GM18907 (cell line): ENCODE data around the gene NFIA.

Experiments
- ATAC-seq: cut with Tn5 transposase; IDR thresholded peaks from one replicate; pipeline ENCODE4 v1.9.1; 2021; ENCODE audit warnings: mild to moderate bottlenecking, moderate library complexity; ENCODE audit not compliant: unreplicated experiment

The NFIA gene

GRCh38 chr1:61082311-61083012 lies at the start of gene NFIA:
Gene NFIA, plus strand, starts transcription at chr1:61082561.
- no peak for ATAC-seq

DNA sequence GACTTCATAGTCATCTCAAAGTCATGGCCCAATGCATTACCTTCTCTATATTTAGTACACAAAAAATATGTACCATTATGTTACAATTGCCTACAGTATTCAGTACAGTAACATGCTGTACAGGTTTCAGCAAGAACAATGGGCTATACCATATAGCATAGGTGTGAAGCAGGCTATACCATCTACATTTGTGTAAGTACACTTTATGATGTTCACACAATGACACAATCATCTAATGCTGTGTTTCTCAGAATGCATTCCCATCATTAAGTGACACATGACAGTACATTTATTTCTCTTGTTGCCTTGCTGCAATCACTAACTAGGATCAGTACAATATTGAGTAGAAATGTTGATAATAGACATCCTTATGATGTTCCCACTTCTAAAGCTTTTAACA lies 46.5 kb upstream of the NFIA start:
- no peak for ATAC-seq

DNA sequence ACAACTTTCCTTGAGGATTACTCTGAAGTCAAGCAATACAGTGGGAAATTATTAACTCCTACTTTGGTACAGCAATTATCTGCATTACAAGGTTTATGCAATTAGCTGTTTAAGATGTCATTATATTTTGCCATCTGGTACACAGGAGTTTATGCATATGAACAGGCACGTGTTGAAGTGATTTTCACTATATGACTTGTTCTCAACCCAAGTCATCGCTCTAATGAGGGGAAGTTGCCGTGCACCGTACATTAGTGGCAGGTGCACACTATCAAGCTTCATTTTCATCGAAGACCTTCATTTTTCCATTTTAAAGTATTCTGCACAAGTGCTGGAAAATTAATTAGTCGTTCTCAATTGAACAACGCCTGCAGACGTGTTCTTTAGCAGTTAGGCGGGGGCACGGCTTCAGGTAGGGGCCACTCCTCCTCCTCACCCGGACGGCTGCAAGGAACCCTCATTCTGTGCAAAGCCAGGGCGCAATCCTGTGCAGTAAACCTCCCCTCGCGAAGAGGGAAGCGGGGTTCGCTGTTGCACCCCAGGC lies 39.8 kb upstream of the NFIA start:
- ATAC-seq, result no peak

GRCh38 chr1:61043010-61043820 lies 39.1 kb upstream of the NFIA start:
- peak; percentile 81 for ATAC-seq

GRCh38 chr1:61046434-61046833 lies 35.9 kb upstream of the NFIA start:
- ATAC-seq, result no peak

DNA sequence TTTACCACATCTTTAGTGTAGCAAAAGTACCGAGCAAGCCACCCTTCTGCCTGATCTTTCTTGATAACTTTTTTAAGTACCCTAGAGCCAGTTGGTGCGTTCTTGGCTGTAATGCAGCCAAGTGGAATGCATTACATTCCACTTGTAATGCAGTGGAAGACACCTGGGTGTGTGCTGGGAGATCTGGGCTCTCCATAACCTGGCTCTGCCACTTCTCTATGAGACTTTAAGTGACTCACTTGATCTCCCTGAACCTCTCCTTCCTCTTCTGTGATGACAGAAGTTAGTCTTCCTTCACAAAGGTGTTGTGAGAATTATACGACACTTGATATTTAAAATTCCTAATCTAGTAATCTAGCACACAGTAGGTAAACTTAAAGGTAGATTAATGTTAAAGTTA lies 35.3 kb upstream of the NFIA start:
- ATAC-seq, result no peak

DNA sequence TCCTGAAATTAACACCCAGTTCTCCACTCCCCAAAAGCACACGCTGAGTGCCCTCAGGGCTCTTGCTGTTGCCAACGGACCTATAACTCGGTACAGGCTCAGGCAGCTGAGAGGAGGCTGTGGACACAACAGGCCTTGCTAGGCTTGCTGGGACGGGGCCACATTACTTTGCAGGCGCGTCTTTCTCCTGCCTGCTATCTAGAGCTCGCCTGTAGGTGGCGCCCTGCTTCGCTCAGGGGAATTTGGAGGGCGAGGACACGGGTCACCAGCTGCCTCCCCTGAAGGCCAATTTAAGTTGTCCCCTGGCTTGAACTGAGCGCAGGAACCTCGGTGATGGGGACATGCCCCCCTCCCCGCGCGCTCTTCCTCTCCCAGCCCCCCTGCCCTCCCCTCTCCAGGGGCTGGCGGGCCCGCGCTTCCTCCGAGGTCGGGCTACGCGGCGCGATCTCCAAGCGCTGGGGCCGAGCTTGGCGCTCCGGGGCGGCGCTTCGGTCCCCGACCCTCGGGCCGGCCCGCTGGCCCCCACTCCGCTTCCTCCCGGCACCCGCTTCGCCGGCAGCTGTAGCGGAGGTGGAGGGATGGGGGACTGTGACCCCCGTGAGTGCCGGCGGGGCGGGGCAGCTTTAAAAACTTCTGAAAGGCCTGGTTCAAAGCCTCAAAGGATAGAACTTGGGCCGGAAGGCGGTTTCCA lies 32.4 kb upstream of the NFIA start:
- ATAC-seq, result peak; percentile 84

DNA sequence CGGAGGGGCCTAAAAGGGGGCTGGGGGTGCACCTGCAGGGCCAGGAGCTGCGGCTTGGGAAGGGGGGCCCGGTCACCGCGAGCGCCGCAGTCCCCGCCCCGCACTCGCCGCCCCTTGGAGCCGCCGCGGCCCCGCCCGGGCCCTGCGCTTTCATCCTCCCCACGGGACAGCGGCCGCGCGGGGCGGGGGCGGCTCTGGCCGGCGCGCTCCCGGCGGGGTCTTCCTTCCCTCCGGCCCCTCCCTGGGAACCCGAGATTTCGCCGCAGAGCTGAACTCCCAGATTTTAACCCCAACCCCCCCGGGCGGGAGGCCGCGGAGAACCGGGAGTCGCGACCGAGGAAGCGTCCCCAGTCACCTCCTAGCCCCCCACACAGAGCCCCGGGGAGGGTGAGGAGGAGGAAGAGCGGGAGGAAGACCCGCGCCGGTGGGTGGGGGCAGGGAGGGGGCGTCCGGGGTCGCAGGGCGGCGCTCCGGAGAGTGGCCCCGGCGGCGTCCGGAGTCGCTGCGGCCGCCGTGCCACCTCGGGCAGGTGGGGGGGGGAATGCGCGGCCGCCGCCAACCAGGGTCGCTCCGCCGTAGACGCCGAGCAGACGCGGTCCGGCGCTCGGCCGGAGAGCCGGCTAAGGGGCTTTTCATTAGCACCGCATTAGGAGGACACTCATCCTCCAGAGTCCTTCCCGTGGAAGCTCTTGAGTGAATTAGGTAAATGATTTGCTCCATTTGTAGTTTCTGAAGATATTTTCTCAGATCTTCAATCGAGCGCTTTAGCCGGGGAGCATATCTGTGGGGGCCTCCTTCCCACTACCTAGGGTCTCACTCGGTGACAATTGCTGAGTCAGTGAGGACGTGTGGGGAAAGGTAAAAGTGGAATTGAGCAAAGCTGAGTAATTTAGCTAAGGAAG lies 31.6 kb upstream of the NFIA start:
- ATAC-seq, result no peak

GRCh38 chr1:61051443-61051718 lies 31.0 kb upstream of the NFIA start:
- ATAC-seq, result no peak

DNA sequence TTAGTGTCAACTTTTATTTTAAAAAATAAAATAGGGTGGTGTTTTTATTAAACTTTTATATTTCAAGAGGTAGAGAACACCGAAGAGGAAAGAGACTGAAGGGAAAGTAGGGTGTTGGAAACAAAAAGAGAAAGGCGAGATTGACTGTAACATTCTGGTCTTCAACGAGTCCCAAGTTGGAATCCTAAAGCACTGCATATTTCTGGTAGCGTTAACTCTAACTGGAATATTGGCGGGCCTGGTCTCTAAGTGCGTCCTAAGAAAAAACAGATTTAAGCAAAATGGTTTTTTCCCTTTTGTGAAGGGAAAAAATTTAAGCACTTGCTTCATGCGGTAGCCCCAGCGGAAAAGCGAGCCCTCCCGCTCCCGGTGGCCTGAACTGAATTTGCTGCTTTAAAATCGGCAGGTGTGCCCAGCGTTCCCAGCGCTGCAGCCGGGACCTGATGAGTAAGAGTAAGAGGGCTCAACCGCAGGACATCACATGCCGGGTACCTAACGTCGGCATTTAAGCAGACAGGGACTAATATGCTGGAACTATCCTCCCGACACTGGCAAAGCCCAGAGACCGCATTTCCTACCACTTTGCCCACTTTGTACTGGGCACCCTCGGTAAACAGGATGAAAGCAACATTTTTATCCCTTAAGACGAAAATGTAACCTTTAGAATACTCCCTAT lies 30.5 kb upstream of the NFIA start:
- ATAC-seq, result no peak

DNA sequence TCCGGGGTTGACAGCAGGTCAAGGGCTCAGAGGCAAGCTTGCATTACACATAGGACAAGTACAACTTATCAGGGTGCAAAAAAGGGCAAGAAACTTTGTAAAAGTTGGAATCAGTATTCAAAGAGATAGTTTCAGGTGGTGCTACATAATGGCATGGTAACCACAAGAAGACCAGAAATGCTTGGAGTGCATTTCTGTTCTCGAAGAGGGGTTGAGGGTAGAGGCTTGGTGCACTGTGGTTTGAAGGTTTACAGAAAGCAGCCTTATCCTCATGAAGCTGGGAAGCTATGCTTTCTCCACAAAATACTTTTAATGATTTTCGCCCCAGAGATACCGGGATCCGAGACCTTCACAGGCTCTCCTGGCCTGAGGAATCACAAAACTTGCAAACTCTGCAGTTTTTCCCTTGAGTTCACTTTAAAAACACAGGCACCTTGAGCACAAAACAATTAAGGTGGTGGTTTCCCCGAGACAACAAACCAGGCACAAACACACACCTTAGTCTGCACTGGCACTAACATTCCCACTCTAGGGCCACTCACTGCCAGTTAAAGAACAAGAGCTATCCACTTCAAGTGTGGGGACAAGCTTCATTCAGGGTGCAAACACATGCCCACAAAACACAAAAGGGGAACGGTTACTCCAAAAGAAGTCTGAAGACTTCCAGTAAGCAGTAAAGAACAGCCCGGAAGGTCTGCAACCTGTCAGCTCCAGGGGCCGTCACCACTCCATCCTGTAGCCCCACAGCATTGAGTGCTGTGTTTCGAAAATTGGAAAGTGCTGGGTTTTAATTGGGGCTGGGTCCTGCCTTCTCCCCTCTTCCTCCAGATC lies 29.8 kb upstream of the NFIA start:
- ATAC-seq, result no peak

GRCh38 chr1:61053226-61053711 lies 29.1 kb upstream of the NFIA start:
- no peak for ATAC-seq

- ATAC-seq, result no peak
Measured at GRCh38 chr1:61053712-61054600, 28.4 kb upstream of the NFIA start.

DNA sequence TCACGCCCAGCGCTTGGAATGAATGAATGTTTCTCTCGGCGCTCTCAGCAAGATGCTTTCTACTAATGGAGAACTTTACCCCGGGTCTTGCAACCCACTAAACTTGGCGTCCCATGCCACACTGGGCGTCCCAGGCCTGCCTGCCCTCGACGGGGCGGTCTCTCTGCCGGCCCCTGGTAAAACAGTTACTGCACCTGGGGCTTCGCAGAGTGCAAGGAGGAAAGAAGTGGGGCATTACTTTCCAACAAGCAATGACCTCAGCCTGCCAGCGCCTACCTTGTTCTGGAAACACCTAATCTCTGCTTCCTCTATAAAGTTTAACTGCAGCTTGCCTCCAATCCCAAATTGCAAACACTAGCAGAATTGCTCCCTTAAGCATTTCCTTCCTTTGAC lies 27.8 kb upstream of the NFIA start:
- ATAC-seq, result no peak

GRCh38 chr1:61055110-61055614 lies 27.2 kb upstream of the NFIA start:
- ATAC-seq, result no peak

DNA sequence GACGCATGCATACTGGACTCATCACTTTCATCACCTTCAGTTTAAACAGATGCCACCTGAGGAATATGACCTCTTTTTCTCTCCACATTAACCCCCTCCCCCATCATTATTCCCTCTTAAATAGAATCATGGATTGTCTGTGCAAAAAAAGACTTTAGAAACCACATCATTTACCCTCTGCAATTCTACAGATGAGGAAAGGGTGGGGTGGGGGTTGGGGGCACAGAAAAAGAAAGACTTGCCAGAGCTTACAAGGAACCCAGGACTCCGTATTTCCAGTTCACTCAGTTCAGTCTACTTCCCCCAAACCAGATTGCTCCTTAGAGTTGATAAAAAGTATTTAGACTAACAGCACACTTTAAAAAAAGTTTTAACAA lies 26.2 kb upstream of the NFIA start:
- ATAC-seq, result no peak

DNA sequence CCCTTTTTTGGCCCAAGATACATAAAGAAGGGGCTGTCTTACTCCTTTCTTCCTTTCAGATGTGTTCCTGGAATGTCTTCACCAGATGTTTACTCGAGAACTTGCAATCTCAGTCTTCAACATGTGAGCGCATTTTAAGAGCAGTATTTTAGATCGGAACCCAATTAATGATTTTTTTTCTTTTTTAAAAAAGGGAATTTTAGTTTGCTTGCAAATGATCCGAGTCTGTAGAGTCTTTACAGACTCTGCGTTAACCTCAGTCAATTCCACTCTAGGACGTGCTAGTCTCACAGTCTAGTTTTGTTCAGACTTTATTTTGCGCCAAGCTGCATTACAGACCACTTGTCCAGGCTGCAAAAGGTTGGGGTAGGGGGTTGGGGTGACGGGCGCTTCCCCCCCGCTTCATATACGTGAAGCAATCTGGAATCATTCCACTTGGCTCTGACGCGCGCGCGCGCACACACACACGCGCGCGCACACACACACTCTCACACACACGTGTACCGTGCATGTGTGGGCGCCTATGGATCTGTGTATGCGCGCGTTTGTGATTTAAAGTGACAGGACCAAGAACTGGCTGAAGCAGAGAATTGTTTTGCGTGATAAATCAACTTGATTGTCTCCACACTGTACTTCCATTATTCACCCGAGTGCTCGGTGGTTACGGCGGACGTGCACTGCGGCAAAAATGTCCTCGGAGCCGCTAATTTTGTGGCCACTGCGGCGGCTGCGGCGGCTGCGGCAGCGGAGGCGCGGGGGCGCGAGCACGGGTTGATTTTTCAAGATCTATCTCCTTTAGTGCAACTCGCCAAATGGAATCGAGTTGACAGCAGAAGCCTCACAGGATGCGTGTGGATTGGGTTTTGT lies 25.6 kb upstream of the NFIA start:
- ATAC-seq, result no peak
